MV-4-11 (cell line): ENCODE results near the gene HAUS1.

Source experiments
- DNase-seq: peaks from one replicate; lab custom pipeline; 2025; lab: John Stamatoyannopoulos, UW

Gene HAUS1, protein sequence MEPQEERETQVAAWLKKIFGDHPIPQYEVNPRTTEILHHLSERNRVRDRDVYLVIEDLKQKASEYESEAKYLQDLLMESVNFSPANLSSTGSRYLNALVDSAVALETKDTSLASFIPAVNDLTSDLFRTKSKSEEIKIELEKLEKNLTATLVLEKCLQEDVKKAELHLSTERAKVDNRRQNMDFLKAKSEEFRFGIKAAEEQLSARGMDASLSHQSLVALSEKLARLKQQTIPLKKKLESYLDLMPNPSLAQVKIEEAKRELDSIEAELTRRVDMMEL

DNA sequence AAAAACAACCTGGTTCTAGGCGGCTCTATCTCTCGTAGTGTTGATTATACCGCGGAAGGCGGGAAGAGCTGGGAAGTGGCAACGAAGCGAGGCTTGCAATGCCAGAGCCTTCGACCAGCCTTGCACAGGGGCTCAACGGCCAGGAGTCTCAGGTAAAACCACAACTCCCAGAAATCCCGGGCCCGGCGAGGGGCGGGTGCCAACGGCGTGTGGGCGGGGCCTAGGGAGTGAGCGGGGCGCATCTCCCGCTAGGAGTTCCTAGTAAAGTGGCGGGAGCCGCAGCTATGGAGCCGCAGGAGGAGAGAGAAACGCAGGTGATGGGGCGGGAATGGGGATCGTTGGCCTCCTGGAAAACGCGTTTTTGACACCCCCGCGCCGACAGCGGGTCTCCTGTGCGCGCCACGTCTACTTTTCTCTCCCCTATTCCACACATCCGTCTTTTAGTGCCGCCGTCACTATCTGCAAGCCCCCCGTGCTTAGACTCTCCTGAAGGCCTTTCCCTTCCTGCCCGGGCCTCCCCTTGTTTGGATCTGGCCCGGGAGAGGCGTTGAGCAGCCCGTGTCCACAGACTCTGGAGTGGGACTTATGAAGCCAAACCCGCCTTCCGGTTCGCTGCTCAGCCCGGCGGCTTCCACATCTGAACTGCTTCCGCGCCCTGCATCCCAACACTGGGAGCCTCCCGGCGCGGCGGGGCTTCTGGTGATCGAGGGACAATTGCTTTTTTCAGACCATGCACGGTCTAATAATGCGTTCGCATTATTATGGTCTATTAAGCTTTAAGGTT is at the start of gene HAUS1:
Gene HAUS1 (plus strand): TSS at position 258 of the 784 bp plus-strand sequence. CDS start 27 bp downstream, at position 285.
- DNase-seq, result peak; percentile 76

DNA sequence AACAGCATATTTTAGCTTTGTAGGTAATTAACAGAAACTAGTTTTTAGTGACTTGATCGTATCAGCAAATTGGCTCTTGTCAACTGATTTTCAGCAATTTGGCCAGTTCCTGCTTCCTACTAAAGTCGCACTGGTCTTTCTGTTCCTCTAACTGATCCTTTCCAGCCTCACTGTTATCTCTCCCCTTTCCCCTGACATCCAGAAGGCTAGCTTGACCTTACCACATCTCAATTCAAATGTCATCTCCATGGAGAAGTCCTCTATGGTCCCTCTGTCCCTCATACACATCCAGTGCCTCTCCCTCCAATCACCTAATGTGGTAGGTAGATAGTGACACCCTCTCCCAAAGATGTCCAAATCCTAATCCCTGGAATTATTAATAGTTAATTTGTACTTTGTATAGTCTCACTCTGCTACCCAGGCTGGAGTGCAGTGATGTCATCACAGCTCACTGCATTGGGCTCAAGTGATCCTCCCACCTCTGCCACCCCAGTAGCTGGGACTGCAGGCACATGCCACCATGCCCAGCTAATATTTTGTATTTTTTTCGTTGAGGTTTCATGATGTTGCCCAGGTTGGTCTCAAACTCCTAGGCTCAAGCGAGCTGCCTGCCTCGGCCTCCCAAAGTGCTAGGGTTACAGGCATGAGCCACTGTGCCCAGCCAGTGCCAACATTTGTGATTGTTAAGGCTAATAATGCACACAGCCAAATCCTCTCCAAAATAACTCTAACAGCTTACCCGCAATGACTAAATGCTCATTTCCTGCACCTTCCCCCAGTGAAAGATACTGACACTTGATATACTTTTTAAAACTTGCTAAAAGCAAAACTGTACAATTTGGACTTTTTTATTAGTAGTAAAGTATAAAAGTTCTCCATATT is 49.0 kb upstream of the HAUS1 start:
- DNase-seq, result peak; percentile 41

DNA sequence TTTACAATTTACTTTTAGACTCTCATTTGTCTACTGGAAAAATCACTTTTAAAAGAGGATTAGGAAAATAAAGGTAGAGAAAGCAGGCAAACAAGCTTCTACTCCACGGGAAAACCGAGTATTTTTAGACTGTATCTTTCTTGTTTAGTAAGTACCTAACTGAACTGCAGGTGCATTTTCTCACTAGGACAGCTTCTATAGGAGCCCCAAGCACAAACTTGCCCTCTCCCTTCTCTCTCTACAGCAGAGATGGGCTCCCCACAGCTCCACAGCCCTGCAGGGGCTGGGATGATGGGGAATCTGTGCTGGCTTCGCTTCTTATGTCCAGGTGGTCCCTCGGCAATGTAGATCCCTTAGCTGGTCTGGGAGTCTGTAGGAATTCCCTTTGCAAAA is 48.4 kb upstream of the HAUS1 start:
- DNase-seq, result no peak

DNA sequence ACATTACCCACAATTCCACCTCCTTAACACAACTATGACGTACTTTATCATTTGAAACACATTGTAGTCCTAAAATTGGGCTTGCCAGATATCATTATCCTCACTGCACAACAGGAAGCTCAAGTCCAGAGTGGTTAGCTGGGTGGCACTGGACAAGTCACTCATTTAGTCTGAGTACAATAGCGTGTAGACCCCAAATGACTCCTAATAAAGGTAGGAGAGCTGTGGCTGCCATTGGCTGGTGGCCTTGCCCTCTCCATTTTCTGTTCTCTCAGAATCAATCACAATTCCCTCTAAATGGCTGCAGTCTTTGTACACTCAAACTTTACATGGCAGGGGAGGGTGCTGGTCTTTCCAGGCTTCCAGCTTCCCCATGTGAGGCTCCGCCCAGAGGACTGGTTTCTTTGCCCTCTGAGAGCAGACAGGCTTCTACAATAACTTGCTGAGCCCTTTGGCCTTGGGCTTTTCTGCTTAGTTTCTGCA is 43.8 kb upstream of the HAUS1 start:
- DNase-seq, result peak; percentile 33

DNA sequence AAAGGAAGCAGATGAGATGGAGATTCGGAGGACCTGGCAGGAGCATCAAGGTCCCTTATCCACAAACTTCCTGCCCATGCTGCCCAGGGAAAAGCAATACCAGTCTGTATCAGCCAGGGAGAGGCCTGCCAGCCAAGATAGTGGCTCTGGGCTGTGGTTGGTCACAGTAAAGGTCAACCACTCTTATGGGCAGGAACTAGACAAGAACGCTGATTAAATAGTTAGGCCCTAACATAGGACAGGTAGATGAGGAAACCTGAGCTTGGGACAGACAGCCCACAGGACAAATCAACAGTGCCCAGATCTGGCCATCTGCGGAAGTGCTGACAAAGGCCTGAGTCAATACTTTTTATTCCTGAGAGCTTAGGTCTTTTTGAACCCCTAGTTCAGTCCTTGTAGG is 42.8 kb upstream of the HAUS1 start:
- no peak for DNase-seq

DNA sequence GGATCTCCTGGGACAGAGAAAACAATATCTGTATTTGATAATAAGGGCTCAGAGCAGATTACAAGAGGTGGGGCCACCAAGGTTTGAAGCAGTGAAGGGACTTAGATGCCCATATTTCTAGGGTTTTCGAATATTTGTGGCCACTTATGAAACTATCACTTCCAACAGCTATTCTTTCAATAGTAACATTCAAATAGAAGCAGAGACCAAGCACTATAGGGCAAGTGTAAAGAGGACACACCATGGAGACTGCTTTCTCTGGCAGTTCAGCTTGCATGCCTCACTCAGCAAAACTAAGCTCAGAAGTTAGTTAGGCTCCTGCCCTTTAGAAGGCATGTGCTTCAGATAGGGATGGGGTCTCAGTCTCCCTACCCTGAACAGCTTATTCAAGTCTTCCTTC is 42.4 kb upstream of the HAUS1 start:
- DNase-seq, result no peak

DNA sequence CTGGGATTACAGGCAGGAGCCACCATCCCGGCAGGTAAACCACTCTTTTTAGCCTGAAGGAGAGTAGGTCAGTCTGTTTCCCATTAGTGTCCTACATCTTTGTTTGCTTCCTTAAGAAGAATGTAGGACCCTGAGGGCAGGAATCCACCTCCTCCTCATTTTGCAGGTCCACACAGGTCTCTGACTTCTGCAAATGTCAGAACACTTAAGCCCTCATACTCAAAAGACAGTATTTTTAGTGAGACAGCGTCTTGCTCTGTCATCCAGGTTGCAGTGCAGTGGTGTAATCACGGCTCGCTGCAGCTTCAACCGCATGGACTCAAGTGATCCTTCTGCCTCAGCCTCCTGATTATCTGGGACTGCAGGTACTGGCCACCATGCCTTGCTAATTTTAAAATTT is 41.4 kb upstream of the HAUS1 start:
- DNase-seq, result no peak

DNA sequence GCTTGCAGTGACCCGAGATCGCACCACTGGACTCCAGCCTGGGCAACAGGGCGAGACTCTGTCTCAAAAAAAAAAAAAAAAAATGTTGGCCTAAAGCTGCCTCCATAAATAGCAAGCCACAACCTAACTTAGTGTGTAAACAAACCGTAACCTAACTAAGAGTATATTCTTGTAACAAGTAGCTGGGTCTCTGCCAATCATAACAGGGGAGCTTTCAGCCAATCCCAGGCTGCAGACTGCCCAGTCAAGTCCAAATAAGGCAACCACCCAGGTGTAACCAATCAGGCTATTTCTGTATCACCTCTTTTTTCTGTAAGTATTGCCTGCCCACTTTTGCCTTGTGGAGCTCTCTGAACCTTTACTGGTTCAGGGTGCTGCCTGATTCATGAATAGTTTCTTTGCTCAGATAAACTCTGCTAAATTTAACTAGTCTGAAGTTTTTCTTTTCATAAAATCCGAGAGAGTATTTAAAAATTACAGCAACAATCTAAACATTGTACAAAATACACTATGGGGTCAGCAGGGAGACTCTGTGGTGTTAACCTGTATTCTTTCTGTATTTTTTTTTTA is 36.7 kb upstream of the HAUS1 start:
- DNase-seq, result peak; percentile 16

DNA sequence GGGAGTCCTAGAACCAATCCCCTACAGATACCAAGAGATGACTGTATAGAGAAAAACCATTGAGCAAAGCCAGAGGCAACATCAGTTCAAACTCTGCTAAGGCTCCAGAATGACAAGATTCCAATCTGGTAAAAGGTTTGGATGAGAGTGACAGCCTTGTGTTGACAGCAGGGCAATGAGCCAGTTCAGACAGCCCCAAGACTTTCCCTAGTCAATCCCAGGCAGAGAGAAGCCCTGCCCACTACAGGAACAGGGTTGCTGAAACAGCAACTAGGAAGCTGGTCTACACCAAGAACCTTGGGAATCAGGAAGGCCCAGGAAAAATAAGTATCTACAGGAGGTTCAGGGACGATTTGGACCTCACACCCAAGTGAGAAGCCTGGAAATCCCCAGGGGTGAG is 35.4 kb upstream of the HAUS1 start:
- no peak for DNase-seq

DNA sequence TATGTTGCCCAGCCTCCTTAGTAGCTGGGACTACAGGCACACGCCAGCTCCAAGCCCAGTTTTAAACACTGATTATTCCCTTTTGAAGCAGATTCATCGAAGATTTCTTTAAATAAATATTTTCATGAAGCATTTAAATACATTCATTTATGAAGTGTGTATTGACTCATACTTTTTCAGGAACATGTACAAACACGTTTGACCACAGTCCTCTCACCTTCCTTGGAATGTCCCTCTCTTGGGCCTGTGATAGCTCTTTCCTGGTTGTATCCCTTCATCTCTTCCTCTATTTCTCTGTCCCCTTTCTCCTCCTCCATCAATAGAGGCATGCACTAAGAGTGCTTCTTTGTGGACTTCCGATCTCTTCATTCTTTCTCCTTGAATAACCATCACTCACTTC is 34.7 kb upstream of the HAUS1 start:
- no peak for DNase-seq

DNA sequence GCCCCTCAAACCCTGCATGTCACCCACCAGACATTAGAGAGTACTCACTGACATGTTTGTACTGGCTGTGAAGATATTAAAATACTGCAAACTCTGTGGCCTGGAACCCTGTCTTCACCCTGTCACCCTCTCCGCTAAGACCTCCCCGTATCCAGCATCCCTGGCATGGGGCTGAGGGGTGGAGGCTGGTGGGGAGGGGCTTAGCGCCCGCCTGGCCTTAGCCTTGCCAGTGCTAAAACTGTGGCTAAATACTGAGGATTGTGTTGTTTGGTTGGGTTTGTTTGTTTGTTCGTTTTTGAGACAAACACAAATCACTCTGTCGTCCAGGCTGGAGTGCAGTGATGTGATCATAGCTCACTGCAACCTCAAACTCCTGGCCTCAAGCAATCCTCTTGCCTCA is 34.0 kb upstream of the HAUS1 start:
- DNase-seq, result no peak

DNA sequence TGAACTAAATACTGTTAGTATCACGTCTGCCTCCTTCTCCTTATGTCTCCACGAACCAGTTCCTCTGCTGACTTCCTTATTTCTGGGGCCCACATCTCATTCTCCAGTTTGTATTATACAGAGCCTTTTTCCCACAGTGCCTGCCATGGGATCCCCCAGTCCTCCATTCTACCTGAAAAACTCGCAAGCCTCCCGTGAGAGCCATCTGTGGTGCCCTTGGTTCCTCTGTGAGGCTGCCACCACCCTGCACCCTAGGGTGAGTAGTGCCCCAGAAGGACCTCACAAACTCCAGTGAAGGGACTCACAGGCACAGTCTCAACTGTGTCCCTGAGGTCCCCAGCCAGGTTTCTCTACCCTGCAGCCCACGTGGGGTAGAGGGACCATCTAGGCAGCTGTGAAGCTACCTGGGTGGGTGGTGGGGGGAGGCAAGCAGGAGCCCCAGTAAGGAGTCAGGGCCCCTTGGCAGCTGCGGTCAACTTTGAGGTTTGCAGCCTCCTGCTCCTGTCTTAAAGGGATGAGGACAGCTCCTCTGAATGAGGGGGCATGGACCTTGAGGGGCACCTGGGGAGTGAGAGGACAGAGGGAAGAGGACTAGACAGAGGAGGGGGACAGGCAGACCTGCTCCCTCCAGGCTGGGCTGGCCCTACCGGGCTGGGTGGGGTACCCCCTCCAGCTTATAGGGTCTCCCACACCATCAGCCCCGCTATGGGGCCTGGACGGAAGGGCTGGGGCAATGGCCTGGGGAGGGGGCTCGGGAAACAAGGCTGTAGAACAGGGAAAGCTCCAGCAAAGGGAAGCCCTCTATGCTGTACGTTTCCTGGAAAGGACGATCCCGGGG is 33.2 kb upstream of the HAUS1 start:
- peak; percentile 79 for DNase-seq

DNA sequence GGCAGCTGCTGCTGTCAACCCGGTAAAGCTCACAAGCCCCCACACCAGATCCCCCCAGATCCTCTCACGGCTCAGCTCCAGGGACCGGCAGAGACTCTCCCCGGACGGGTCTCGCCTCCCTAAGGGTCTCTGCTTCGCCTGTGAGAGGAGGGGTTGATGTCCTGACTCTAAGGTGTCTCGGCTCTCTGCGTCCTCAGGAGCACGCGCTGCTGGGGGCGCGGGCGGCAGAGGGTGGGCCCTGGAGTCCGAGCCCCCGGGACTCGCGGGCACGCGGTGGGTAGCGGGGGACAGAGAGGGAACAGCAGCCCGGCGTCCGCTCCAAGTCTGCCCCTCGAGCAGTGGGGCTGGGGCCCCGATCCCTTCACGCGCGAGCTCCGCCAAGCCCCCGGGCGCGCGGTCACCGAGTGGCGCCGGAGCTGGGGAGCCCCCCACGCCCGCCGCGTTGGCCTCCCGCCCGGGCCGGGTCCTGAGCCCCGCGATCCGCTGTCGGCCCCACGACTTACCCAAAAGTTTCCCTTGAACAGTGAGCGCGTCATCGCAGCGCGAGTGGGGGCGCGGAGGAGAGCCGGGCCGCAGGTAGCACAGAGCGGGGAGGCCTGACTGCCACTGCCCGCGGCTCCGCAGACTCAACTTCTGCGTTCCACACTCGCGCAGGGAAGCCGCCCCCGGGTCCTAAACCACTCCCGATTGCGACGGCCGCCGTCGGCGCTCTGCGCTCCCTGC is 32.4 kb upstream of the HAUS1 start, which contains the start of gene PSTPIP2:
Gene PSTPIP2 (minus strand): TSS at position 608 of the 723 bp plus-strand sequence. CDS start 72 bp downstream, at position 536.
- peak; percentile 51 for DNase-seq

DNA sequence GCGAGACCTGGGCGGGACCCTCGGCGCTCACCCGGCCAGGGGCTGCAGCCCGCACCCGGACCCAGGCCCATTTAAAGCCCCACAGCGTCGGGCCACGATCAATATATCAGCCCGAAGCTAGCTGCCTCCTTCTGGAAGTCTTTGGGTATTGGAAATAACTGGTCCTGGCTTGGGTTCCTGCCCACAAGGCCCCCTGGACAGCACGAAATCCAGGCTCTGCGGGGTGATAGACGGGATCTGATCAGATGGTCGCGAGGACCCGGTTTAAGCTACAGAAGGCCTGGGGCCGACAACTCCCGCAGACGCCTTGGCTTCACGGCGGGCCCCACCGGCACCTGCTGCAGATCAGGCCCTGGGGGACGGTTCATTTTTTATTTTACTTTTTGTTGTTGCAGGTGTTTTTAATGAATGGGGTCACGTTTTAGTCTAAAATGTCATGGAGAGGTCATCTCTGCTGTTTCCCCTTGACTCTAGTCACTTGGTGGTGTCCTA is 31.8 kb upstream of the HAUS1 start:
- DNase-seq, result no peak

DNA sequence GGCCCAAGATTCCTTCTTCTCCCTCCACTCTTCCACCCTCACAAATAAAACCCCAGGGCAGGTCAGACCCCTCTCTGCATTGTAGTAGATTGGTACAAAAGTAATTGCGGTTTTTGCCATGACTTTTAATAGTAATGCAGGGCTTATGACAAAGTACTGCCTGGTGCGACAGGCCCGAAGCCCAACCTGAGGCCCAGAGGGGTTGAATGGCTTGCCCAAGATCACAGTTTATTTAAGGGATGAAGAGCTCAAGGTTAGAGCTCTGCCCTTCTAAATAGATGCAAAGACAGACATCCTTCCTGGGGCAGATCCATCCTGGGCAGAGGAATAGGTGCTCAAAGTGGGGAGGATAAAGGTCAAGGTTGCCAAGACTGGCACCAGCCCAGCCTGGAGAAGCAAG is 31.2 kb upstream of the HAUS1 start:
- DNase-seq, result no peak

DNA sequence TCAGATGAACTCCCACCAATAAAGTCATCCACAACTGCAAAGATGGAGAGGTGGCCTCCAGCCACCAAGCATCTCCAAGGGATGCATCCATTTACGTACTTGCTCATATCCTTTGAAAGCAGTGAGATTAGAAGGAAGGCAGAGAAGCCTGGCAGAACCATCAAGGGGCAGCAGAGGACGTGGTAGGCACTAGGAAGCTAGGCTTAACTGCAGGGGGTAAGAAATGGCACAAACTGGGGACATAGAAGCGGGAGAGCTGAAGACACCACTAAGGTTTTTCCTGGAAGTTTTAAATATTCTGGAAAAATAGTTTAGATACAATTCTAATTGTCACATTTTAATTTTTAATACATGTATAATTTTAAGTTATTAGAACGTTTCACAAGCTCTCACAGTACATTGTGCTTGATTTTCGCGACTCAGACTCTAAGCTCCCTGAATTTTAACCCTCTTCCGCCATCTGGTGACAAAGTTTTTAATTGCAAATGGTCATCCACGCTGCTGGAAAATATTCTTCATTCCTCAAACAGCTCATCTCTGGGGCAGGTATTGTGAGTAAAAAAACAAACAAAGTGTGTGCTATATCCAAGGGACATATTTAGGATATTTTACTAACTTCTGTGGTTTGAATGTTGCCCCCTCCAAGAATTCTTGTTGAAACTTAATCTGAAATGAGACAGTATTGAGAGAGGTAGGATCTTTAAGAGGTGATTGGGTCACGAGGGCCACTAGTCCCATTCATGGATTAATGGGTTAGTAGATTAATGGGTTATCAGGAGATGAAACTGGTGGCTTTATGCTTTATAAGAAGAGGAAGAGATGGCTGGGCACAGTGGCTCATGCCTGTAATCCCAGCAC is 30.5 kb upstream of the HAUS1 start:
- DNase-seq, result peak; percentile 64

DNA sequence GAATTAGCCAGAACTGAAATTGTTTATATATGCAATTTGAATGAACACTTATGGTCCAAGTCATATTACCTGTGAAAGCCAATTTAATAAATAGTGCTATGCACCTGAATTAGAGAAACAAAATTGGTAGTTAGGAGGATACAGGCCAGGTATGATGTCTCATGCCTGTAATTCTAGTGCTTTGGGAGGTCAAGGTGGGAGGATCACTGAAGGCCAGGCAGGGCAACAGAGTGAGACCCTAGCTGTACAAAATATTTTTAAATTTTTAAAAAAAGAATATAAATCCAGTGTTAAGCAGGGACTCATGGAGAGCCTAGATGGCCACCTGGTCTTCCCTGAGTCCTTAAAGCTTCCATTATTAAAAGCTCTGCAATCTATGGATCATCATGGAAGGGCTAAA is 24.8 kb upstream of the HAUS1 start:
- no peak for DNase-seq

DNA sequence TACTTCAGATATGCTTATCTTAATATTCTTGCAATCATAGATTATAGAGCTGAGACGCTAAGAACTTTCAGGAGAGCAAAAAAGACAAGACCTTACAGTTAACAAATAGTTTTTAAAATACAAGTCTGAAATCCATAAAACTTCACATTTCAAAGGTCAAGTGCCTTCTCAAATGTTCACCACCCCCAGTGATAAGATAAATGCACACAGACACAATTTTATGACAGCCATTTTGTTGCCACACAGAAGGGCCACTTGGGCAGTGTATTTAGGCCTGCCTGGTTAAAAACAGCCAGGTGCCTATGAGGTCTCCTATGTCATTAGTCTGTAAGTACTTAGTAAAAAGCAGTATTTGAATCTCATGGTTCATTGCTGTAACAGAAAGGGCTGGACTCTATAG is 24.0 kb upstream of the HAUS1 start:
- no peak for DNase-seq

DNA sequence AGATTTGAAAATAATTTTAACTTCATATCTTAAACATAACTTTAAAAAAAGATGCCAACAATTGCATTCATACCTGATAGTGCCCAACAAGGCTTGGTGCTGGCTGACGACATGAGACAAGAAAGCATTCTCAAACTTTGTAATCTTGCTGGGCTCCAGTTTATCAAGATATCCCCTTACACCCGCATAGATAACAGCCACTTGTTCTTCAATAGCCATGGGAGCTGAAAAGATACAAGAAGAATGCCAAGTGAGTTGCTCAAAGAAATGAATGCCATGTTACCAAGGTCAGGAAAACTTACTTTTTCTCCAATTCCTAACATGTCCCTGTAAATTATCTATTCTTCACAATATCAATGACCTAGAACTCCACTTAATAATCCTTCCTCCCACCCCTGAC is 19.8 kb upstream of the HAUS1 start:
- DNase-seq, result no peak
